ENCODE data around the gene PGRMC2. TPM values are rescaled to one million over a fixed set of nuclear protein-coding genes. Genes with fewer than 3 reads are reported as not detected.

PGRMC2 gene
- total and polyA plus RNA-seq, 8 donors, result 14.5 to 48.4 (median 29.9) TPM

- H3K9me3 ChIP-seq, result no peaks in the 10 kb centered on the region
- FAIRE-seq (no peak), ATAC-seq (no peak), DNase-seq (no peak)
- no peaks in the 10 kb centered on the region for H3K27me3 ChIP-seq
- TF ChIP-seq CTCF (IDR thresholded peaks at IDR 0.05), result no peak
- H3K4me3 ChIP-seq, result no peak overlapping the region
- no peaks in the 10 kb centered on the region for H3K36me3 ChIP-seq
- peaks cover 14 to 18% (median 17%) of the 10 kb centered on the region in 3 donors for H3K4me1 ChIP-seq
- intact Hi-C loops (cut with DNase I), result no loop called here
- H3K27ac ChIP-seq, result no peak overlapping the region
- WGBS, 2 donors, result 97 to 100% methylated on average over 2 of the region's 2 CpGs
These were observed 15.8 kb upstream of the PGRMC2 start for GRCh38 chr4:128303405-128303785.

GRCh38 chr4:128301979-128302378 lies 14.4 kb upstream of the PGRMC2 start:
- no peak for FAIRE-seq
- ATAC-seq, result no peak
- H3K4me1 ChIP-seq, result peaks cover 4 to 11% (median 11%) of the 10 kb centered on the region in 3 donors
- 64 to 87% methylated on average over 2 of the region's 2 CpGs for WGBS, 2 donors
- no peak for DNase-seq
- intact Hi-C loops (cut with DNase I), result no loop called here
- H3K27me3 ChIP-seq, result no peaks in the 10 kb centered on the region
- no peak overlapping the region for H3K4me3 ChIP-seq
- TF ChIP-seq CTCF (IDR thresholded peaks at IDR 0.05), result no peak
- no peak overlapping the region for H3K27ac ChIP-seq
- H3K9me3 ChIP-seq, result no peaks in the 10 kb centered on the region
- H3K36me3 ChIP-seq, result no peaks in the 10 kb centered on the region

GRCh38 chr4:128299848-128300247 lies 12.2 kb upstream of the PGRMC2 start:
- H3K27me3 ChIP-seq, result no peaks in the 10 kb centered on the region
- intact Hi-C loops (cut with DNase I), result no loop called here
- no peak for ATAC-seq
- WGBS, 2 donors, result 81 to 88% methylated on average over 1 of the region's 1 CpG
- H3K4me3 ChIP-seq, result no peak overlapping the region
- no peak for FAIRE-seq
- no peaks in the 10 kb centered on the region for H3K36me3 ChIP-seq
- H3K9me3 ChIP-seq, result no peaks in the 10 kb centered on the region
- peaks cover 0 to 4% (median 4%) of the 10 kb centered on the region in 3 donors for H3K4me1 ChIP-seq
- no peak for DNase-seq
- TF ChIP-seq CTCF (IDR thresholded peaks at IDR 0.05), result no peak
- H3K27ac ChIP-seq, result no peak overlapping the region

- H3K4me3 ChIP-seq, result no peak overlapping the region
- intact Hi-C loops (cut with DNase I), result no loop called here
- DNase-seq (no peak), ATAC-seq (peak; percentile 50 to 88 (median 67)), FAIRE-seq (no peak)
- H3K4me1 ChIP-seq, result peaks cover 0 to 4% (median 4%) of the 10 kb centered on the region in 3 donors
- H3K27ac ChIP-seq, result no peak overlapping the region
- no peaks in the 10 kb centered on the region for H3K27me3 ChIP-seq
- 72 to 73% methylated on average over 2 of the region's 2 CpGs for WGBS, 2 donors
- no peak for TF ChIP-seq CTCF (IDR thresholded peaks at IDR 0.05)
- H3K9me3 ChIP-seq, result no peaks in the 10 kb centered on the region
- no peaks in the 10 kb centered on the region for H3K36me3 ChIP-seq
These were observed 11.2 kb upstream of the PGRMC2 start for GRCh38 chr4:128298852-128299251.

- no peak for TF ChIP-seq CTCF (IDR thresholded peaks at IDR 0.05)
- DNase-seq (no peak), ATAC-seq (peak; percentile 33 to 86 (median 72)), FAIRE-seq (no peak)
- Histone ChIP-seq H3K4me3 (no peak overlapping the region), H3K4me1 (peaks cover 0 to 4% (median 4%) of the 10 kb centered on the region in 3 donors), H3K36me3 (no peaks in the 10 kb centered on the region), H3K27me3 (no peaks in the 10 kb centered on the region), H3K9me3 (no peaks in the 10 kb centered on the region), H3K27ac (no peak overlapping the region)
- intact Hi-C loops (cut with DNase I), result no loop called here
- WGBS, 2 donors, result 58 to 69% methylated on average over 7 of the region's 7 CpGs
These were observed 10.6 kb upstream of the PGRMC2 start for GRCh38 chr4:128298146-128298758.
